NCI-H524 (cell line): ENCODE data around the gene NAA60.
"Not testable (repeated sequence)": the region's sequence is repeated elsewhere in the genome, so short reads cannot be mapped to it uniquely, and the experiment has no call there.

ENCODE experiments used
- DNase-seq, 2 experiments: peaks; one replicate each; lab custom pipeline; 2025; lab: John Stamatoyannopoulos, UW

The NAA60 gene

DNA sequence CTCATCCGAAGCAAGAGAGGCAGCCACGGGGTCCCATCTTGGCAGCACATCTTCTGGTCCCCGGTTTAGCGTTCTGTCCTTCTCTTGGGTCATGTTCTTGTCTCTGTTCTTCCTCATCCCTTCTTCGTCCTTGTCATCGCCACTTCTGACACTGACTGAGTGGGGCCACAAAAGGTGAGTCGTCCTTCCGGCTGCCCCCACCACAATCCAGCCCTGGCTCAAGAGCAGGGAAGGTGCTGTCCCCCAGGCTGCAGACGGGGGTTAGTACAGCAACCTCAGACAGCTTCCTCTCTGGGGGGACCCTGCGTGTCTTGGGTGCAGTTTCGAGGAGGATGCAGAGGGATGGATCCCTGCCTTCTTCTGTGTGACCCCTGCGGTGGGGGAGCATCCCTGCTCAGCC, 21.8 kb downstream of the NAA60 start:
- no peak for DNase-seq

DNA sequence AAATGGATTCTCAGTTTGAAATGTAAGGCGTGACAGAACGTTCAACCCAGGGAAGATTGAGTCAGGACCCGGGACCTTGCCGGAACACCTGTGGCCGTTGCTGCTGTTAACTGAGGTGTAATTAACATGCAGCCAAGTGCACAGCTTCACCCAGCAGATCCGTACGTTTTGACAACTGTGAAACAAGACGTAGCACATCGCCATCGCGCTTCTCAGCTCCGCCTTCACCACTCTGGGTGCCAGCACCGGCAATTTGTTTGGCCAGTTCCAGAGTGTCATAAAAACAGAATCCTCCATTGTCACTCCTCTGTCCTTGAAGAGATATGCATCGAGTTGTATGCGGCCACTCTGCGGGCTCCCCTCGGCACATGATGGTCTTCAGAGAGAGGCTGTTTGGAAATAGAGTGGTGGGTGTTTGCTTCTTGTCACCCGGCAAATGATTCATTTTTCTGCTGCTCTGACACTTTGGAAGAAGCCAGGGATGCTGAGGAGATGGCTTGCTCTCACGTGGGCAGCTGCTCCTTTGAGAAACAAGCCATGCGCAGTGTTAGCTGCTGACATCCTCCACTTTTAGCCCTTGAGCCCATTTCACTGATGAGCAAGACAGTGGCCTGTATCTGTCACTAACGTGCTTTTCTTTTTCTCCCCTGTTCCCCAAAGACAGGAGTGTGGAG, 22.6 kb downstream of the NAA60 start:
- DNase-seq: no peak

DNA sequence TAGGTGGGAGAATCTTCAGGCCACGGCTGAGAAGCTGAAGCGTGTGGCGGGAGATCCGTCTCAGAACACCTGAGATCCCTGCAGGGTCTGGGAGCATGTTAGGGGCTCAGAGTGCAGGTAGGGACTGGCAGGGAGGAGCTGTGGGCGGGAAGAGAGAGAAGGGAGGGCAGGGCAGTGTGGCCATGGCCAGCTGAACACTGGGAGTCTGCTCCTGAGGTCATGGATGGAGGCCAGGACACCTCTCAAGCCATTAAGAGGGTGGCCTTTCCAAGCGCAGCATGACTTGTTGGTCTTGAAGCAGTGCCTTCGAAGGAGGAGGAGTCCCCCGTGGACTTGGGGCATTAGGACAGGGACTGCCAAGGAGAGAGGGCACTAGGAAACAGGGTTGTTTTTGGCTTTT, 23.7 kb downstream of the NAA60 start:
- DNase-seq: no peak

DNA sequence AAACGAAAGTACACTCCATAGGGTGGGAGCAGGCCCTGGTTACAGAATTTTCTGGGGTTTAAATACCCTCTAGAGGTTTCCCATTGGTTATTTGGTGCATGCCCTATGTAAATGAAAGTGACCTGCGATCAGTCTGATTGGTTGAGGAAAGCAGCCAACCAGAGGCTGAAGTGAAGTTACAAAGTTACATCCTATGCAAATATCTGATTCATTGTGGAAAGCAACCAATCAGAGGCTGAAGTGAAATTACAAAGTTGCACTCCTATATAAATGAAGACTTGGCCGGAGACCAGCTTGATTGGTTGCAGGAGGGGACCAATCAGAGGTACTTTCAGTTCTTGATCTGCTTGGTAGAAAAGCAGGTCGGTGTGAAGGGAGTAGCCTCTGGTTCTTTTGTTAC, 24.4 kb downstream of the NAA60 start:
- DNase-seq: no peak

DNA sequence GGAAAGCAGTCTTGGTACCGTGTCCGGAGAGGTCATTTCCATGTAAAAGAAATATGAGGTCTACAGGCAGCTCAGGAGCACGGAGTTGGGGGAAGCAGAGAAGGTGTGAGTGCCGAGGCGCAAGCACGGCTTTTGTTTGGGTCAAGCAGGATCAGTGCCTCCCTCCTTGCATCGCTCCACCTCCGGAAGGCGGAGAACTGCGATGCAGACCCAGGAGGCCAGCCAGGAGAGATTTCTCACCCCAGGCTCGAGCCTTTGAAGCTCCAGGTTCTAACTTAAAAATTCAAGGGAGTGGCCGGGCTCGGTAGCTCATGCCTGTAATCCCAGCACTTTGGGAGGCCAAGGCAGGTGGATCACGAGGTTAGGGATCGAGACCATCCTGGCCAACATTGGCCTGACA, 25.0 kb downstream of the NAA60 start:
- DNase-seq: no peak

- DNase-seq: no peak
These were observed 26.3 kb downstream of the NAA60 start for GRCh38 chr16:3469736-3470135.

DNA sequence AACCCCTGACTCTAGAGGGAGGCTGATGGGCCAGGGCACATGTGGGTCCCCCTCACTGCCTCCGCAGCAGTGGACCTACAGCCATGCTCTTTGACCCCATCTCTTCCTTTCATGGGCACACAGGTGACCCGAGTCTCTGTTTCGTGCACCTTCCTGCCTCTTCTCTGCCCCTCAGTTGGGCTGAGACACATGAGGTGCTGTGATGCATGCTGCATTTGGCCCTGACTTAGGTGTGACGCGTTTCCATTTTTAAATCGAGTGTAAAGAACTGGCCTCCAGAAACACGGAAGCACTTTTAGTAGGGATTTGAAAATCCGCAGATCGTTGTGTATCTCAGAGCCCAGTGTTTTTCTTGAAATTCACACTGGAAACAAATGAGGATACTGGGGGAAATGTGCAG, 27.2 kb downstream of the NAA60 start:
- no peak for DNase-seq

DNA sequence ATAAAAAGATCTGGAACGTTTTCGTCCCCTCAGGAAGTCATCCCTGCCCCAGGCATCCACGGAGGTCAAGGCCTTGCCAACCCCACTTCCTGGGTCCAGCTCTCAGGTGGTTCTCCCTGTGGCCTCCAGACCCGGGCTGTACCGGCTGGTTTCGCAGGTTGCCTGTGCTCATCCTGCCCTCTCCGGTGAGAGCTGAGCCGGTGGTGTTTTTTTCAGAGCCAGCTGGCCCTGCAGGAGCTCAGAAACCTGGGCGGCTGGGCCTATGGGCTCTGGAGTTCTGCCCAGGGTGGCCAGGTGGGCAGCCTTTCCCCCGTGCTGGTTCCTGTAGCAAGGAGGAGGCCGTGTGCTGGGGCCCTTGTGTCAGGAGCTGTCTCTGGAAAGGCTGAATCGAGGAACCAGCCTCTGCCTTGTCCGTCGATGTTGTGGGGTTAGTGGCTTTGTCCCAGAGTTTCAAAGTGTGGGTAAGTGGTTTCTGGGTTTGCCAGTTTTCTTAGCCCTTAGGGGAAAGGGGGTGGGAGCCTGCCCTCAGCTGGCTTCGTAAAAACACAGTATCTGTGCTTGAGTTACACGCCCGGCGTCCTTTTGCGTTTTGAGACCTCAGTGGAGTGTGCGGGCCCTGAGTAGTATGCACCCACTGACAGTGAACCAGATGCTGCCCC, 28.2 kb downstream of the NAA60 start:
- no peak for DNase-seq

DNA sequence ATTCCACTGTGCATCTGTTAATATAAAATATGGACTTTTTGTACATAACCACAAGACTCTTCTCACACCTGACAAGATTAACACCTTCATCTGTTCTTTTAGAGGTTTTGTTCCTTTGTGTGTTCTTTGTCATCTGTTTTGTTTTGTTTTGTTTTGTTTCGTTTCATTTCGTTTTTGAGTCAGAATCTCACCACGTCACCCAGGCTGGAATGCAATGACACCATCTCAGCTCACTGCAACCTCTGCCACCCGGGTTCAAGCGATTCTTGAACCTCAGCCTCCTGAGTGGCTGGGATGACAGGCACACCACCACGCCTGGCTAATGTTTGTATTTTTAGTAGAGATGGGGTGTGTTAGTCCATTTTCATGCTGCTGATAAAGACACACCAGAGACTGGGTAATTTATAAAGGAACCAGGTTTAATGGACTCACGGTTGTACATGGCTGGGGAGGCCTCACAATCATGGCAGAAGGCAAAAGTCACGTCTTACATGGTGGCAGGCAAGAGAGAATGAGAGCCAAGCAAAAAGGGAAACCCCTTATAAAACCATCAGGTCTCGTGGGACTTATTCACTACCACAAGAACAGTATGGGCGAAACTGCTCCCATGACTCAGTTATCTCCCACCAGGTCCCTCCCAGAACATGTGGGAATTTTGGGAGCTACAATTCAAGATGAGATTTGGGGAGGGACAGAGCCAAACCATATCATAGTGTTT, 29.6 kb downstream of the NAA60 start:
- DNase-seq: no peak

GRCh38 chr16:3473596-3473943, 30.1 kb downstream of the NAA60 start:
- not testable (repeated sequence) for DNase-seq

GRCh38 chr16:3474136-3474779, 30.8 kb downstream of the NAA60 start:
- no peak for DNase-seq

DNA sequence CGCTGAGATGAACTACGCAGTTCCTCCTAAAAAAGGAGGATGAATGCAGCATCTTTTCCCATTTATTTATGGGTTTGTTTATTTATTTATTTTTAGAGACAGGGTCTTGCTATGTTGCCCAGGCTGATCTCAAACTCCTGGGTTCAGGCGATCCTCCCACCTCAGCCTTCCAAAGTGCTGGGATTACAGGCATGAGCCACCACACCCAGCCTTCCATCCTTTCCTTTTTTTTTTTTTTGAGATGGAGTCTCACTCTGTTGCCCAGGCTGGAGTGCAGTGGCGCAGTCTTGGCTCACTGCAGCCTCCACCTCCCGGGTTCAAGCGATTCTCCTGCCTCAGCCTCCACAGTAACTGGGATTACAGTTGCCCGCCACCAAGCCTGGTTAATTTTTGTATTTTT, 31.4 kb downstream of the NAA60 start:
- not testable (repeated sequence) for DNase-seq

DNA sequence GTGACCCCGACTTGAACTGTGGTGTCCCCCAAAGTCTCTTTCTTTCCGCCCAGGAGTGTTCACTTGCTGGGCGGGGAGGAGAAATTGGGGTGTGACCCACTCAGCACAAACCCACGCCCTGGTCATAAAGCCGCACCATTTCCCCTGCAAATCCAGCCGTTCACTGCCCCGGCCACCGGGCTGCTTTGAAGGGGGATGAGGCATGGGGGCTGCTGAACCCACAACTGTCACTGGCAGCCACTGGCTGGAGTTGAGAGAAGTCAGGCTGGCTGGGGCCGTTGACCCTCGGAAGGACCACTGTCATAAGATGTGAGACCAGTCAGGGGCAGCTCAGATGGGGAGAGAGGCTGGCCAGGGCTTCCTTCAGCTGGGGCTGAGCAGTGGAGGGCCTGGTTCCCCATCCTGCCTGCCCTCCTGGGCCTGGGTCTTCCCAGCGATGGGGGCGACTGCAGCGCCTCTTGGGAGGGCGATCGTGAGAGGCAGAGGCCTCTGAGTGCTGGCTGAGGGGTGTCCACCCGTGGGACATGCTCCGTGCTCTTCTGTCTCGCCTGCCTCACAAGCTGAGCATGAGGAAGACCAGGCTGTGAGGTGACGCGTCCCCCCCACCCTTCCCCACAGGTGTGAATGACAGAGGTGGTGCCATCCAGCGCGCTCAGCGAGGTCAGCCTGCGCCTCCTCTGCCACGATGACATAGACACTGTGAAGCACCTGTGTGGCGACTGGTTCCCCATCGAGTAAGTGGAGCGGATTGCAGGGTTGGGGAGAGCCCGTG, 32.3 kb downstream of the NAA60 start:
- no peak for DNase-seq

- DNase-seq: no peak
These were observed 32.9 kb downstream of the NAA60 start for GRCh38 chr16:3476409-3476808.

DNA sequence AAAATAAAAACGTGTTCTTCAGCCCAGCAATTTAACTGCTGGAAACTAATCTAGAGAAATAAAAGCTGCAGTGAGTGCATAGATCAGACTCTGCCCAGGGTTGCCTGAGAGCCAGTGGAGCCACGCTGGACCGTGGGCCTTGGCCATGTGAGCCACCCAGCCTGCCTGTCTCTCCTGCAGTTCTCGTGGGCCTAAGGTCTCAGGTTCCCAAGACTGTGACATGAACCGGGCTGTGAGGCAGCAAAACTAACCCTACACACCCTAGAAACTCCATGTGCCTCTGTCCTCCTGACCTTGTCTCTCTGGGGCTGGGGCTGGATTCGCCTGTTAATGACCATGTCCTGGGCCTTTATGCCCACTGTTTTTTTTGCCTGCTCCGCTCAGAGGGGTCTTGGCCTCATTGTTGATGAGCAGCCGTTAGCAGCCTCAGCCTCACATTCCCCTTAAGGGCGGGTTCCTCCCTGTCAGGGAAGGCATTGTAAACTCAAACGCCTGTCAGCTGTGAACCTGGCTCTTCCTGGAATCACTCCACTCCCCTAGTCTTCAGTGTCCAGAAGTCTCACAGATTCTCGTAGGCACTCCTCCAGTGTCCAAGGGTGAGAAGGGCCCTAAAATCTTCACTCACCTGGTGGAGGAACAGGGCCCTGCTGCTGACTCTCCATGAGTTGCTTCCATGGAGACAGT, 34.9 kb downstream of the NAA60 start:
- no peak for DNase-seq

DNA sequence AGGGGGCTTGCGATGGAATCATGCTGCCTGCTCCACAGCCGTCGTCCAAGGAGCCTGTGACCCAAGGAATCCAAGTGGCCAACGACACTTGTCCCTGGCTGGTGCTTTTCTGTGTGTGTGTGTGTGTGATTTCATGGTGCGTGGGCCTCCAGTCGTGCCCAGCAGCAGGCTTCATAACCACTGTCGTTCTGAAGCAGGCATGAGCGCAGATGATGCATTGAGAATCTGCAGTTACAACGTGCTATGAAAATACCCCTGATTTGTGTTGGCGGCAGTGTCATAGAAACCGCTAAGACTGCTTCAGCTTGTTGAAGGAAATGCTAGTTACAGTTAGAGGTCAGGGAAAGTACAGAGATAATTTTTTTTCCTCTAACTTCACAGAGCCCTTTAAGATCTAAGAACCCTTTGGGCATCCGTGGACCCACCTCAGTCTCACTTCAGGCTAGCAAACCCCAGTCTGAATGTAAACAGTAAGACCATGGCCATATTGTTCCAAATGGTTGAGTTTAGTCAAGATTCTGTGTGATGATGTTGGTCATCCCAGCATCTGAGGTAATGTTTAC, 36.3 kb downstream of the NAA60 start:
- DNase-seq: no peak

GRCh38 chr16:3480901-3481695, 37.6 kb downstream of the NAA60 start:
- peak in 1 of 2 experiments; percentile 44 for DNase-seq

DNA sequence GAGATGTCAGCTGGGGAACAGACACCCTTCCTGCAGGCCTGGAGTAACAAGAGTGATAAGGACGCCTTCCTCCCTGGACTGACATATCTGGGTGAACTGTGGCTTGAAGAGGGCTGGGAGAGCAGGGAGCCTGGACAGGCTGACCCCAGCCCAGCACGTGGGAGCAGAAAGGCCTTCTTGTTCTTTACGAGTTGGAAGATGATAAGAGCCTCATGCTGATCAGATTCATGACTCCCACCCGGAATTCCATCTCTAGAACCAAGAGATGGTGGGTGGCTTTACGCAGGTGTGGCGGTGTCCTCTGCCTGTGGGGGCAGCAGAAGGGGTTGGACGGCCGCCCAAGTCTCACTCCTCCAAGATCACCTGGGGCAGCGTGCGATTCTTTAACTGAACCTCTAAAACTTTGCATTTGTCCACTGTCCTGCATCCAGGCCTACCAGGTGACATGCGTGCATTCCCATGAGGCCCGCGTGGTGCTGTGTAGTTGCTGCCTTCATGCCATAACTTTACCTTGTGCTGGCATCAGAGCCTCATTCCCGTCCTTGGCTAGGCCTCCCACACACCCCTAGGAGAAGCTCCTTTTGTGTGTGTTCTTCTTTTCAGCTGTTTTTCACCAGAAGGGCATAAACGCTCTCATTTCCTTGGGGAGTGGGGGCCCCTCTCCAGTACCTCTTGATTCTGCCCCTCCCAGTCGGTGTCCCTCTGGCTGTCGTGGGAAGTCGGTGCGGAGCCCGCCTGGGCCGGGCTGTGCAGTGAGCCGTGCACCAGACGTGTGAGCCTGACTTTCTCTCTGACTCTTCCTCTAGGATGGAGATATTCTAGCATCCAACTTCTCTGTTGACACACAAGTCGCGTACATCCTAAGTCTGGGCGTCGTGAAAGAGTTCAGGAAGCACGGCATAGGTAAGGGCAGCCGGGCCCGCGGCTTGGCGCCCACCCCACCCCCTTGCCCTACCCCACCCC, 38.5 kb downstream of the NAA60 start:
- no peak for DNase-seq

DNA sequence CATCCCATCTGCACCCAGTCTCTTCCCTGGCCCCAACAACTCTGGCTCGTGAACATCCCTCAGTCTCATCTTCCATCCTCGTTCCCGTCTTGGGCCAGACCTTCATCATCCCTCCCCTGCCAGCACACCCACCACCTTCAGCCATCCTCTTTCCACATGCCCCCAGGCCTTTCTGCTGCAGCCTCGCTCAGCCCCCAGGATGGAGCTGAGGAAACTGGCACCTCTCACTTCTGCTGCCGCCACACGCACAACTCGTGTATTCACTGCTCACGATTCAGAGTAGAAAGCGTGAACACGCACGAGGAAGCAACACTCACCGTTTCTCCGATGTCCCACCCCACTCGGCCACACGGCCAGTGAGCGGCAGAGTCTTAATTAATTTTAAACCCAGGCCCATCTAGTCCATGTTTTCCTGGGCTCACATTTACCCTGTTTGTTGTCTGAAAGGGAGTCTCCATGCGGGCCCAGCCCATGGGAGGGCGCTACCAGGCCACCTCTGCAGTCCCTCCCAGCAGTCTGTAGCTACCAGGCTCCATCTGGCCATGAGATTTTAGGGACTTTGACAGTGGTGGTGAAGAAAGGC, 39.3 kb downstream of the NAA60 start:
- DNase-seq: peak in 1 of 2 experiments; percentile 23
